ENCODE results near the gene LRP2BP. TPM values are rescaled to one million over a fixed set of nuclear protein-coding genes. Genes with fewer than 3 reads are reported as not detected.

Gene LRP2BP
- 0.03 to 0.22 TPM (median 0.15 TPM) in 3 replicates for polyA plus RNA-seq
- polyA plus RNA-seq (2011; ENCODE audit: low read depth) = 1.1 TPM
- 0.07 and 0.13 TPM in 2 replicates for polyA plus RNA-seq (2011; cell fraction: cytosol; rRNA removed)
- polyA plus RNA-seq (2011; cell fraction: nucleus; rRNA removed) = 0.91 and 1.2 TPM in 2 replicates
- 0.15 and 1.2 TPM in 2 replicates for polyA plus RNA-seq (2012; ENCODE audit: low replicate concordance)
- polyA minus RNA-seq = 0.38 TPM in 1 of 3 replicates, not detected in the others
- polyA minus RNA-seq (2011; cell fraction: cytosol; rRNA and poly(A)+ RNA removed) = not detected
- 0.42 and 1.9 TPM in 2 replicates for polyA minus RNA-seq (2011; cell fraction: nucleus; rRNA and poly(A)+ RNA removed)

DNA sequence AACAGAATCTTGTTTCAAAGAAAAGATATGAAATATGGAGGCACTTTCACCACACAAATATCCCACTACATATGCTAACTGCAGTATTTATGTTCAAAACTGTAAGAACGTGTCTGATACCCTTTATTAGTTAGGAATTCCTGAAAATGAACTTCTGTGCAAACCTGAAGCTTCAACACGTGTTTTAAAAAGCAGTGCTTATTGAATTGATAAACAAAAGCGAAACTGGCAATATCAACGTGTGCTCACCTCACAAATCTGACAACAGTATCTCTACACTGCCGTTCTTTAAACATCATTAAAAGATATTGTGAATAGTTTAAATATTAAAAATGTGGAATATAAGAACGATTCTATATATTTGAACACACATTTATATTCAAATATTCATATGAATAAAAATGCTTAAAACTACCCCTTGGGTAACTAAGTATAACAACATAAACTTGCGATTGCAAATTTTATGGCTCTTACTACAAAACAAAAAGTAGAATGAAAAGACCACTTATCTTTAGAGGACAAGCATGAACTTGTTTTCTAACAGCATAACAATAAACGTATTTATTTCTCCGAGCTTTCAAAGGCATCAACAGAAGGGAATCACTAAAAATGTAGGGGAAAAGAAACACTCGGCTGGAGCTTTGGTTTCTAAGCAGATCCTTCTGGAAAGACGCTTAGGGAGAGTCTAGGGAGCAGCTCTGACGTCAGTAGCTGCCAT is at the start of gene LRP2BP:
Gene LRP2BP (minus strand): TSS at position 687 of the 718 bp plus-strand sequence. CDS start 17,738 bp downstream, outside the sequence.
- no peak for TF ChIP-seq EZH2 (IDR thresholded peaks at IDR 0.05; ENCODE audit: low read length)
- TF ChIP-seq, protein P1, sequence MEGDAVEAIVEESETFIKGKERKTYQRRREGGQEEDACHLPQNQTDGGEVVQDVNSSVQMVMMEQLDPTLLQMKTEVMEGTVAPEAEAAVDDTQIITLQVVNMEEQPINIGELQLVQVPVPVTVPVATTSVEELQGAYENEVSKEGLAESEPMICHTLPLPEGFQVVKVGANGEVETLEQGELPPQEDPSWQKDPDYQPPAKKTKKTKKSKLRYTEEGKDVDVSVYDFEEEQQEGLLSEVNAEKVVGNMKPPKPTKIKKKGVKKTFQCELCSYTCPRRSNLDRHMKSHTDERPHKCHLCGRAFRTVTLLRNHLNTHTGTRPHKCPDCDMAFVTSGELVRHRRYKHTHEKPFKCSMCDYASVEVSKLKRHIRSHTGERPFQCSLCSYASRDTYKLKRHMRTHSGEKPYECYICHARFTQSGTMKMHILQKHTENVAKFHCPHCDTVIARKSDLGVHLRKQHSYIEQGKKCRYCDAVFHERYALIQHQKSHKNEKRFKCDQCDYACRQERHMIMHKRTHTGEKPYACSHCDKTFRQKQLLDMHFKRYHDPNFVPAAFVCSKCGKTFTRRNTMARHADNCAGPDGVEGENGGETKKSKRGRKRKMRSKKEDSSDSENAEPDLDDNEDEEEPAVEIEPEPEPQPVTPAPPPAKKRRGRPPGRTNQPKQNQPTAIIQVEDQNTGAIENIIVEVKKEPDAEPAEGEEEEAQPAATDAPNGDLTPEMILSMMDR (optimal IDR thresholded peaks at IDR 0.05 in 1 of 3, IDR thresholded peaks at IDR 0.05 in 1 of 3, conservative IDR thresholded peaks at IDR 0.05 in 1 of 3; ENCODE audit: extremely low read depth in 1 of 3, insufficient read depth in 2 of 3, low read length in 3 of 3) = no peak
- Histone ChIP-seq H3K4me2 (ENCODE audit: control insufficient read depth, extremely low read depth, insufficient read depth, low read depth, low read length) (peak within 1 kb of the TSS; percentile 97), H4K20me1 (ENCODE audit: control insufficient read depth, extremely low read depth, insufficient read depth, low read length) (no peaks in the 10 kb centered on the region), H3K4me3 (ENCODE audit: control insufficient read depth in 2 of 3, extremely low read depth in 1 of 3, insufficient read depth in 2 of 3, low read depth in 1 of 3, low read length in 3 of 3) (peak within 1 kb of the TSS; percentile 61 to 87 (median 81)), H2AFZ (ENCODE audit: control insufficient read depth, low read length) (peak within 1 kb of the TSS; percentile 73), H3K9ac (ENCODE audit: control insufficient read depth, extremely low read depth, insufficient read depth, low read length) (peak within 1 kb of the TSS; percentile 91), H3K4me1 (ENCODE audit: control insufficient read depth, extremely low read depth, insufficient read depth, low read length) (peaks cover 19% of the 10 kb centered on the region), H3K9me3 (ENCODE audit: control insufficient read depth, low read depth, low read length) (no peaks in the 10 kb centered on the region), H3K27me3 (ENCODE audit: control insufficient read depth, extremely low read depth, insufficient read depth, low read length) (no peaks in the 10 kb centered on the region), H3K27ac (ENCODE audit: control insufficient read depth, insufficient read depth, low read length) (peak within 1 kb of the TSS; percentile 93), H3K9me1 (ENCODE audit: control insufficient read depth, extremely low read depth, insufficient read depth, low read length) (no peaks in the 10 kb centered on the region), H3K36me3 (ENCODE audit: control insufficient read depth in 2 of 2, extremely low read depth in 1 of 2, insufficient read depth in 2 of 2, low read length in 2 of 2) (no peaks in the 10 kb centered on the region), H3K79me2 (ENCODE audit: control insufficient read depth, insufficient read depth, low read length) (no peaks in the 10 kb centered on the region)
- no peak for FAIRE-seq
- DNase-seq (ENCODE audit: low read depth, low spot score) = no peak
- dilution Hi-C loops (cut with MboI; ENCODE audit: extremely low pct_ligation_motif_present, low sequenced_read_pairs) = no loop called here

DNA sequence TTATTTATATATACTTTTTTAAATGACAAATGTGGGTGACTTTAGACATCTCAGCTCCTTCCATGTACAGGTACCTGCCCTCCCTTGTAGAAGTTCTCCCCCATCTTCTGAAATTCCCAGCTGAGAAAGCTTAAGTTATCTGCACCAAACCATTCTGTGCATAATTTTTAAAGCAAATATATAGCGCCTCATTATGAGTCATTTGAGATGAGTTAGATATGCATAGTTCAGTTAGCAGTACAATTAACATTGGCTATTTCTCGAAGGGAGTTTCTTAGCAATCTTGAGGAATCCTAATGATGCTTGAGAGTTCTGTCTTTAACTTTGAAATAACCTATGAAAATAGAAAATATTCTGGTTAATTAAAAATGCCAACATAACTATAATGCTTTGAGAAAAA is 49.5 kb upstream of the LRP2BP start:
- H3K27ac ChIP-seq (ENCODE audit: control insufficient read depth, insufficient read depth, low read length) = no peak overlapping the region
- TF ChIP-seq, protein P1 (optimal IDR thresholded peaks at IDR 0.05 in 1 of 3, IDR thresholded peaks at IDR 0.05 in 1 of 3, conservative IDR thresholded peaks at IDR 0.05 in 1 of 3; ENCODE audit: extremely low read depth in 1 of 3, insufficient read depth in 2 of 3, low read length in 3 of 3) = no peak
- no peak for TF ChIP-seq EZH2 (IDR thresholded peaks at IDR 0.05; ENCODE audit: low read length)
- no peaks in the 10 kb centered on the region for H3K79me2 ChIP-seq (ENCODE audit: control insufficient read depth, insufficient read depth, low read length)
- no peak overlapping the region for H3K4me2 ChIP-seq (ENCODE audit: control insufficient read depth, extremely low read depth, insufficient read depth, low read depth, low read length)
- H3K9me3 ChIP-seq (ENCODE audit: control insufficient read depth, low read depth, low read length) = no peaks in the 10 kb centered on the region
- dilution Hi-C loops (cut with MboI; ENCODE audit: extremely low pct_ligation_motif_present, low sequenced_read_pairs) = no loop called here
- DNase-seq (ENCODE audit: low read depth, low spot score) (no peak), FAIRE-seq (no peak)
- H4K20me1 ChIP-seq (ENCODE audit: control insufficient read depth, extremely low read depth, insufficient read depth, low read length) = no peaks in the 10 kb centered on the region
- no peak overlapping the region for H3K9ac ChIP-seq (ENCODE audit: control insufficient read depth, extremely low read depth, insufficient read depth, low read length)
- no peaks in the 10 kb centered on the region for H3K27me3 ChIP-seq (ENCODE audit: control insufficient read depth, extremely low read depth, insufficient read depth, low read length)
- no peaks in the 10 kb centered on the region for H3K4me1 ChIP-seq (ENCODE audit: control insufficient read depth, extremely low read depth, insufficient read depth, low read length)
- H3K9me1 ChIP-seq (ENCODE audit: control insufficient read depth, extremely low read depth, insufficient read depth, low read length) = no peaks in the 10 kb centered on the region
- no peak overlapping the region for H3K4me3 ChIP-seq (ENCODE audit: control insufficient read depth in 2 of 3, extremely low read depth in 1 of 3, insufficient read depth in 2 of 3, low read depth in 1 of 3, low read length in 3 of 3)
- H2AFZ ChIP-seq (ENCODE audit: control insufficient read depth, low read length) = no peak overlapping the region
- no peaks in the 10 kb centered on the region for H3K36me3 ChIP-seq (ENCODE audit: control insufficient read depth in 2 of 2, extremely low read depth in 1 of 2, insufficient read depth in 2 of 2, low read length in 2 of 2)

Data from keratinocyte (primary cell).